HepG2 (cell line): ENCODE data around the gene LRRN4CL. TPM values are rescaled to one million over a fixed set of nuclear protein-coding genes. Genes with fewer than 3 reads are reported as not detected.
A peak's percentile ranks its signal among the peaks of the same experiment; 100 is the strongest.

Source experiments
- CBX5 ChIP-seq: sonication (generic); formaldehyde crosslinking; IDR thresholded peaks from 2 replicates; pipeline ENCODE4 v1.4.0; 2020; ENCODE audit warnings: missing genetic modification reagents, borderline replicate concordance
- IKZF5 ChIP-seq: IDR thresholded peaks from 2 replicates; pipeline ENCODE4 v1.6.1; 2018; ENCODE audit warnings: missing genetic modification reagents, mild to moderate bottlenecking, missing compliant biosample characterization
- KDM5B ChIP-seq: sonication (generic); formaldehyde crosslinking; IDR thresholded peaks from 2 replicates; pipeline ENCODE4 v1.4.0; 2020; ENCODE audit warnings: missing genetic modification reagents, mild to moderate bottlenecking, borderline replicate concordance
- MAZ ChIP-seq, 2 experiments: sonication (generic) in 1 of 2; formaldehyde crosslinking in 1 of 2; IDR thresholded peaks; 2 replicates each; pipeline versions ENCODE4 v1.5.0 to v1.6.1; 2012 to 2020; ENCODE audit warnings: low read depth in 2 of 2, mild to moderate bottlenecking in 2 of 2, borderline replicate concordance in 1 of 2, improper control_type of control experiment in 1 of 2, low read length in 1 of 2, missing genetic modification reagents in 1 of 2, moderate library complexity in 1 of 2
- NKX3-1 ChIP-seq: sonication (generic); formaldehyde crosslinking; IDR thresholded peaks from 2 replicates; pipeline ENCODE4 v1.5.0; 2020; ENCODE audit warnings: missing genetic modification reagents
- PHF5A ChIP-seq: IDR thresholded peaks from one replicate; pipeline ENCODE4 v1.6.1; 2018; ENCODE audit warnings: low read depth, missing genetic modification reagents; ENCODE audit not compliant: unreplicated experiment
- PITX1 ChIP-seq: sonication (generic); formaldehyde crosslinking; IDR thresholded peaks from 2 replicates; pipeline ENCODE4 v1.5.1; 2020; ENCODE audit warnings: mild to moderate bottlenecking, missing genetic modification reagents
- REL ChIP-seq: sonication (generic); formaldehyde crosslinking; conservative IDR thresholded peaks from 2 replicates; pipeline ENCODE4 v1.8.0; 2022; ENCODE audit warnings: mild to moderate bottlenecking, missing genetic modification reagents, moderate library complexity
- RFXAP ChIP-seq: sonication (generic); formaldehyde crosslinking; IDR thresholded peaks from 2 replicates; pipeline ENCODE4 v1.4.0; 2020; ENCODE audit warnings: missing genetic modification reagents, borderline replicate concordance
- SNAPC4 ChIP-seq: sonication (generic); formaldehyde crosslinking; IDR thresholded peaks from 2 replicates; pipeline ENCODE4 v1.4.0; 2020; ENCODE audit warnings: mild to moderate bottlenecking, missing genetic modification reagents
- ZNF234 ChIP-seq: sonication (generic); formaldehyde crosslinking; conservative IDR thresholded peaks from 2 replicates; pipeline ENCODE4 v1.5.1; 2020; ENCODE audit warnings: mild to moderate bottlenecking, missing genetic modification reagents
- ZNF768 ChIP-seq: sonication (generic); formaldehyde crosslinking; IDR thresholded peaks from 2 replicates; pipeline ENCODE4 v1.4.0; 2020; ENCODE audit warnings: missing genetic modification reagents
- polyA plus RNA-seq, 8 experiments: library from polyadenylated mRNA; depleted of rRNA in 3 of 8; stranded (reverse) in 7 of 8; unstranded in 1 of 8; fragments of >200 nt; fragmentation: Illumina TruSeq in 4 of 8; extraction: Trizol in 4 of 8; gene quantifications; 2 replicates each; pipeline versions ENCODE4 v1.2.1 to v1.2.3, GENCODE V29; 2011 to 2016; ENCODE audit warnings: low read depth in 4 of 8, missing spikeins in 1 of 8, mixed read lengths in 1 of 8; ENCODE audit not compliant: insufficient read depth in 1 of 8
- total RNA-seq, 5 experiments: library from RNA; depleted of rRNA; stranded (reverse); fragments of >200 nt; fragmentation: Illumina TruSeq; extraction: Trizol; gene quantifications; 2 replicates each; pipeline ENCODE4 v1.2.3, GENCODE V29; 2016; ENCODE audit warnings: low read depth in 1 of 5
- TF ChIP-seq, protein P1 (sequence below): sonication (generic); formaldehyde crosslinking; IDR thresholded peaks from 2 replicates; pipeline ENCODE4 v1.5.1; 2020; ENCODE audit warnings: missing genetic modification reagents, mild to moderate bottlenecking, borderline replicate concordance
- TF ChIP-seq, protein P2 (sequence below), 2 experiments: fragments of 450-650 bp in 1 of 2; sonication (generic) in 1 of 2; formaldehyde crosslinking; IDR thresholded peaks; 2 replicates each; pipeline versions ENCODE4 v1.5.0 to v1.8.0; 2020 to 2022; ENCODE audit warnings: mild to moderate bottlenecking in 1 of 2, missing genetic modification reagents in 1 of 2
- TF ChIP-seq, protein P3 (sequence below): sonication (generic); formaldehyde crosslinking; IDR thresholded peaks from 2 replicates; pipeline ENCODE4 v1.5.0; 2020; ENCODE audit warnings: missing genetic modification reagents
- TF ChIP-seq, protein P4 (sequence below): IDR thresholded peaks from 2 replicates; pipeline ENCODE4 v1.6.1; 2016; ENCODE audit warnings: mild to moderate bottlenecking, missing biosample characterization, missing genetic modification reagents

Gene LRRN4CL
- total and polyA plus RNA-seq, 2 of the 13 experiments (the other 11 are each of a cell fraction or from before 2014, with no cell fraction given), result 0.11 TPM; not detected in 1

- TF ChIP-seq, protein P1, sequence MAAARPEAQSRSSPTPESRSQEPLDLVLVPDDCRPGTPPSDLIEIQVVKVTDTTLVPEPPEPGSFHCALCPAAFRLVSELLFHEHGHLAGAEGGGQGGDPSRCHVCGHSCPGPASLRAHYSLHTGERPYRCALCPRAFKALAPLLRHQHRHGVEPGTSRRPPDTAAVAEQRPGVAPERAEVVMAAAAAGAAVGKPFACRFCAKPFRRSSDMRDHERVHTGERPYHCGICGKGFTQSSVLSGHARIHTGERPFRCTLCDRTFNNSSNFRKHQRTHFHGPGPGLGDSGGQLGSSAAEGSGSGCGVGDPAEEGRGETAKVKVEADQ (CRISPR knock-in tag), result peak; percentile 36; the same call in 1 of the 2 replicates
- TF ChIP-seq RFXAP (no peak; the same call in 1 of the 2 replicates), SNAPC4 (CRISPR knock-in tag) (peak; percentile 68; the same call in 1 of the 2 replicates), ZNF768 (CRISPR knock-in tag) (peak; percentile 17; the same call in 1 of the 2 replicates), ZNF234 (no peak), PHF5A (CRISPR knock-in tag) (peak; percentile 33), CBX5 (CRISPR knock-in tag) (peak; percentile 26; the same call in 1 of the 2 replicates), PITX1 (0 out of 2 replicates have a peak, but pooled peaks have one; percentile 13), KDM5B (CRISPR knock-in tag) (peak; percentile 49), REL (CRISPR knock-in tag) (0 out of 2 replicates have a peak, but pooled peaks have one; percentile 47), MAZ (IDR thresholded peaks at IDR 0.05; ENCODE audit: borderline replicate concordance, low read depth, low read length) (no peak), MAZ (CRISPR knock-in tag; IDR thresholded peaks at IDR 0.05; ENCODE audit: low read depth) (peak; percentile 63), NKX3-1 (CRISPR knock-in tag) (0 out of 2 replicates have a peak, but pooled peaks have one; percentile 21), IKZF5 (0 out of 2 replicates have a peak, but pooled peaks have one; percentile 39)
- TF ChIP-seq, protein P2, sequence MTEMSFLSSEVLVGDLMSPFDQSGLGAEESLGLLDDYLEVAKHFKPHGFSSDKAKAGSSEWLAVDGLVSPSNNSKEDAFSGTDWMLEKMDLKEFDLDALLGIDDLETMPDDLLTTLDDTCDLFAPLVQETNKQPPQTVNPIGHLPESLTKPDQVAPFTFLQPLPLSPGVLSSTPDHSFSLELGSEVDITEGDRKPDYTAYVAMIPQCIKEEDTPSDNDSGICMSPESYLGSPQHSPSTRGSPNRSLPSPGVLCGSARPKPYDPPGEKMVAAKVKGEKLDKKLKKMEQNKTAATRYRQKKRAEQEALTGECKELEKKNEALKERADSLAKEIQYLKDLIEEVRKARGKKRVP (CRISPR knock-in tag; IDR thresholded peaks at IDR 0.05), result no peak
- TF ChIP-seq, protein P3, sequence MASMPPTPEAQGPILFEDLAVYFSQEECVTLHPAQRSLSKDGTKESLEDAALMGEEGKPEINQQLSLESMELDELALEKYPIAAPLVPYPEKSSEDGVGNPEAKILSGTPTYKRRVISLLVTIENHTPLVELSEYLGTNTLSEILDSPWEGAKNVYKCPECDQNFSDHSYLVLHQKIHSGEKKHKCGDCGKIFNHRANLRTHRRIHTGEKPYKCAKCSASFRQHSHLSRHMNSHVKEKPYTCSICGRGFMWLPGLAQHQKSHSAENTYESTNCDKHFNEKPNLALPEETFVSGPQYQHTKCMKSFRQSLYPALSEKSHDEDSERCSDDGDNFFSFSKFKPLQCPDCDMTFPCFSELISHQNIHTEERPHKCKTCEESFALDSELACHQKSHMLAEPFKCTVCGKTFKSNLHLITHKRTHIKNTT (CRISPR knock-in tag), result no peak
- TF ChIP-seq, protein P4, sequence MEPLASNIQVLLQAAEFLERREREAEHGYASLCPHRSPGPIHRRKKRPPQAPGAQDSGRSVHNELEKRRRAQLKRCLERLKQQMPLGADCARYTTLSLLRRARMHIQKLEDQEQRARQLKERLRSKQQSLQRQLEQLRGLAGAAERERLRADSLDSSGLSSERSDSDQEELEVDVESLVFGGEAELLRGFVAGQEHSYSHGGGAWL (CRISPR knock-in tag), result peak; percentile 67; the same call in 1 of the 2 replicates
These were observed 16.8 kb upstream of the LRRN4CL start (continued) for GRCh38 chr11:62705880-62706849.
